HepG2 (cell line): Measurements from ENCODE around the gene STX5.

Source experiments
- CEBPZ ChIP-seq: IDR thresholded peaks from 2 replicates; pipeline ENCODE4 v1.6.1; 2012; ENCODE audit warnings: low read length, improper control_type of control experiment
- CTCF ChIP-seq: sonication (generic); formaldehyde crosslinking; IDR thresholded peaks from 2 replicates; pipeline ENCODE4 v1.5.0; 2020; ENCODE audit warnings: mild to moderate bottlenecking, missing genetic modification reagents, moderate library complexity
- MAFG ChIP-seq: sonication (generic); formaldehyde crosslinking; IDR thresholded peaks from 2 replicates; pipeline ENCODE4 v1.5.1; 2020; ENCODE audit warnings: mild to moderate bottlenecking, missing genetic modification reagents
- MYC ChIP-seq: sonication (generic); formaldehyde crosslinking; IDR thresholded peaks from 2 replicates; pipeline ENCODE4 v1.9.0; 2021; ENCODE audit warnings: missing genetic modification reagents, borderline replicate concordance
- SMAD1 ChIP-seq: sonication (generic); formaldehyde crosslinking; IDR thresholded peaks from 2 replicates; pipeline ENCODE4 v1.4.0; 2020; ENCODE audit warnings: missing genetic modification reagents, low read depth, mild to moderate bottlenecking, borderline replicate concordance
- SUZ12 ChIP-seq: fragments of 150-350 bp; IDR thresholded peaks from 2 replicates; pipeline ENCODE4 v1.6.1; 2014; ENCODE audit warnings: low read depth, low read length
- TBL1XR1 ChIP-seq: fragments of 150-350 bp; IDR thresholded peaks from 2 replicates; pipeline ENCODE4 v1.6.1; 2014; ENCODE audit warnings: borderline replicate concordance, low read length; ENCODE audit not compliant: partially characterized antibody
- TRIM24 ChIP-seq: sonication (generic); formaldehyde crosslinking; IDR thresholded peaks from 2 replicates; pipeline ENCODE4 v1.8.0; 2022; ENCODE audit warnings: mild to moderate bottlenecking, missing genetic modification reagents
- ZFP37 ChIP-seq: sonication (generic); formaldehyde crosslinking; IDR thresholded peaks from 2 replicates; pipeline ENCODE4 v1.4.0; 2020; ENCODE audit warnings: missing genetic modification reagents, borderline replicate concordance
- ZNF20 ChIP-seq: sonication (generic); formaldehyde crosslinking; IDR thresholded peaks from 2 replicates; pipeline ENCODE4 v1.4.0; 2020; ENCODE audit warnings: mild to moderate bottlenecking, moderate library complexity, missing genetic modification reagents
- ZNF232 ChIP-seq: sonication (generic); formaldehyde crosslinking; IDR thresholded peaks from 2 replicates; pipeline ENCODE4 v1.4.0; 2020; ENCODE audit warnings: missing genetic modification reagents, borderline replicate concordance
- TF ChIP-seq, protein P1 (sequence below): sonication (generic); formaldehyde crosslinking; IDR thresholded peaks from 2 replicates; pipeline ENCODE4 v1.5.0; 2020; ENCODE audit warnings: mild to moderate bottlenecking, missing genetic modification reagents

- TF ChIP-seq ZFP37 (CRISPR knock-in tag) (no peak), MAFG (CRISPR knock-in tag) (no peak), CTCF (peak; percentile 39; the same call in 1 of the 2 replicates), SUZ12 (no peak), ZNF20 (CRISPR knock-in tag) (no peak), MYC (CRISPR knock-in tag) (peak; percentile 60; the same call in 1 of the 2 replicates), ZNF232 (CRISPR knock-in tag) (0 out of 2 replicates have a peak, but pooled peaks have one; percentile 9), SMAD1 (CRISPR knock-in tag) (no peak), CEBPZ (no peak), TBL1XR1 (no peak), TRIM24 (CRISPR knock-in tag) (no peak)
- TF ChIP-seq, protein P1, sequence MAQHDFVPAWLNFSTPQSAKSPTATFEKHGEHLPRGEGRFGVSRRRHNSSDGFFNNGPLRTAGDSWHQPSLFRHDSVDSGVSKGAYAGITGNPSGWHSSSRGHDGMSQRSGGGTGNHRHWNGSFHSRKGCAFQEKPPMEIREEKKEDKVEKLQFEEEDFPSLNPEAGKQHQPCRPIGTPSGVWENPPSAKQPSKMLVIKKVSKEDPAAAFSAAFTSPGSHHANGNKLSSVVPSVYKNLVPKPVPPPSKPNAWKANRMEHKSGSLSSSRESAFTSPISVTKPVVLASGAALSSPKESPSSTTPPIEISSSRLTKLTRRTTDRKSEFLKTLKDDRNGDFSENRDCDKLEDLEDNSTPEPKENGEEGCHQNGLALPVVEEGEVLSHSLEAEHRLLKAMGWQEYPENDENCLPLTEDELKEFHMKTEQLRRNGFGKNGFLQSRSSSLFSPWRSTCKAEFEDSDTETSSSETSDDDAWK, result no peak
These were observed 40.2 kb downstream of the STX5 start, which contains the start of gene TMEM223 for GRCh38 chr11:62791501-62792201.
